Upper lobe of left lung (tissue), 6 donors: ENCODE measurements around the gene RPS29. TPM values are rescaled to one million over a fixed set of nuclear protein-coding genes. Genes with fewer than 3 reads are reported as not detected.
"Not testable (repeated sequence)": the region's sequence is repeated elsewhere in the genome, so short reads cannot be mapped to it uniquely, and the experiment has no call there.

Experiments used
- ATAC-seq, 2 donors: fragments of 200-7000 bp; cut with Tn5 transposase; one replicate each; pipeline ENCODE4 v1.9.1; 2022; ENCODE audit warnings: mild to moderate bottlenecking in 2 of 2, moderate library complexity in 2 of 2; ENCODE audit not compliant: low FRiP score in 2 of 2
- DNase-seq, 2 donors: peaks; one replicate each; pipeline ENCODE4 v3.0.0-alpha.2; 2019 to 2020
- H3K27ac ChIP-seq, 4 donors: fragments of 200-600 bp; sonication (generic); one replicate each; pipeline ENCODE4 v1.5.1; 2016 to 2019
- H3K27me3 ChIP-seq, 4 donors: fragments of 200-600 bp; sonication (generic); one replicate each; pipeline ENCODE4 v1.5.1; 2017 to 2019
- H3K36me3 ChIP-seq, 4 donors: fragments of 200-600 bp; sonication (generic); one replicate each; pipeline ENCODE4 v1.5.1; 2016 to 2019
- H3K4me1 ChIP-seq, 4 donors: fragments of 200-600 bp; sonication (generic); one replicate each; pipeline ENCODE4 v1.5.1; 2018 to 2019
- H3K4me3 ChIP-seq, 4 donors: fragments of 200-600 bp; sonication (generic); one replicate each; pipeline ENCODE4 v1.5.1; 2017 to 2019; ENCODE audit warnings: mild to moderate bottlenecking in 2 of 4, moderate library complexity in 1 of 4
- H3K9me3 ChIP-seq, 4 donors: fragments of 200-600 bp; sonication (generic); one replicate each; pipeline ENCODE4 v1.5.1; 2018 to 2019
- EP300 ChIP-seq, 4 donors: sonication (generic); formaldehyde crosslinking; IDR thresholded peaks; one replicate each; pipeline ENCODE4 v1.5.1; 2017; ENCODE audit warnings: antibody characterized with exemption in 4 of 4, control low read depth in 2 of 4
- POLR2A ChIP-seq, 4 donors: fragments of 450-650 bp; IDR thresholded peaks; one replicate each; pipeline ENCODE4 v1.5.1; 2016 to 2017; ENCODE audit warnings: antibody characterized with exemption in 4 of 4, mild to moderate bottlenecking in 2 of 4
- POLR2AphosphoS5 ChIP-seq, 2 donors: sonication (generic); formaldehyde crosslinking; IDR thresholded peaks; one replicate each; pipeline ENCODE4 v1.5.1; 2017; ENCODE audit warnings: antibody characterized with exemption in 2 of 2
- WGBS, 2 donors: methylation state at CpG; one replicate each; pipeline ENCODE4 v1.1.5; 2017 to 2018; 5-methylcytosine and 5-hydroxymethylcytosine counted together
- total RNA-seq, 6 donors: library from RNA; depleted of rRNA in 4 of 6; stranded (reverse); fragments of >200 nt in 4 of 6; gene quantifications; one replicate each; pipeline versions ENCODE4 v1.1.0 to v1.2.1, GENCODE V29; 2016 to 2021
- TF ChIP-seq, protein P1 (sequence below), 6 experiments: fragments of 450-650 bp in 4 of 6; fragments of 200-600 bp in 2 of 6; sonication (generic) in 2 of 6; IDR thresholded peaks; one replicate each; pipeline ENCODE4 v1.5.1; 2016 to 2019; ENCODE audit warnings: antibody characterized with exemption in 6 of 6
- donor health status: DM: no; HTN: no; CAD: no; lungs with moderate emphysema.
- donor health status: DM: no; HTN: yes; CAD: no; lungs with severe emphysema.

RPS29 gene
- total RNA-seq, 6 donors from 2014 or later: 308 to 5,471 (median 1,242) TPM

DNA sequence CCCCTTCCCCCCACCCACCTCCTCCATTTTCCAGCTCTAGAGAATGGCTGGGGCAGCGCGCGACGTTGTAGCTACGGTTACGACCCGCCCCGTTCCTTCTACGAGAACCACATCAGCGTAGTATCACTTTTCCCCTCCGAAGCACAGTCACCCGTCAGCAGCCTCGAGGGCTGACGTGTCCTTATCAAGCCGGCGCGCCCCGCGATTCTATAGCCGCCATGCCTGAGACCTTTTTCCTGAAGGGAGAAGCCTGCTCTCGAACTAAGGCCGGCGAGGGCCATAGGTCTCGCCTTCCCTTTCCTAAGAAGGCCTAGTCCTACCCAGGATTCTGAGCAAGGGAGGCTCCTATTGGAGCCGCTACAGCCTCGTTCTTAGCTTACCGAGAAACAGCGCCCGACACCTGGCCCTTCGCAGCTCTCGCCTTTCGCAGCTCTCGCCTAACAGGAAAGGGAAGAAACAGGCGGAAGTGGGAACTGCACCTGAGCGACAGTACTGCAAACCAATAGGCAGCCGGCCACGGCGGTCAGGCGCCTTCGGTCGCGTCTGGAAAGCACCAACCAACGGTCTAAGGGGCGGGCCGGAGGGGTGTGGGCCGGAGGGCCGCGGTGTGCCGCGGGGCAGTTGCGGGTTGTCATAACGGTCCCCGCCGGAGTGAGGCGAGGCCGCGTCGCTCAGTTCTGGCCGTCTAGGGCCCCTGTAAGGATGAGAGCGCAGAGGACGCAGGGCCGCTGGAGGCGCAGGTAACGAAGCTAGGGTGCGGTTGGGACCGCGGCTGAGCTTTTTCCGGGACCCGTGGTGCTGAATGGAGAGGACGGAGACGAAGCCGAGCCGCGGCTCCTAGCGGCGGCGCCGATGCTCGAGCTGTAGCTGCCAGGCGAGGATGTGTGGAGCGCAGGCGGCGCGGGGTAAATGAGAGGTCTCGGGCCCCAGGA lies 34.3 kb upstream of the RPS29 start, which contains the start of the genes MGAT2 and RPL36AL:
TSS of gene MGAT2 (plus strand) at position 618 of the 932 bp plus-strand sequence. CDS start 470 bp downstream, outside the sequence.
TSS of gene RPL36AL (minus strand) at position 445 of the 932 bp plus-strand sequence. CDS start 1,522 bp downstream, outside the sequence.
- Histone ChIP-seq H3K36me3 (peaks cover 4 to 24% (median 8%) of the 10 kb centered on the region in 4 donors), H3K27ac (peak within 1 kb of the TSS; percentile 91 to 97 (median 96)), H3K27me3 (no peaks in the 10 kb centered on the region), H3K4me1 (peaks cover 38 to 45% (median 39%) of the 10 kb centered on the region in 4 donors), H3K9me3 (no peaks in the 10 kb centered on the region), H3K4me3 (peak within 1 kb of the TSS; percentile 78 to 98 (median 88))
- peak; percentile 99 to 100 for ATAC-seq
- DNase-seq: peak; percentile 97 to 98
- TF ChIP-seq, protein P1, sequence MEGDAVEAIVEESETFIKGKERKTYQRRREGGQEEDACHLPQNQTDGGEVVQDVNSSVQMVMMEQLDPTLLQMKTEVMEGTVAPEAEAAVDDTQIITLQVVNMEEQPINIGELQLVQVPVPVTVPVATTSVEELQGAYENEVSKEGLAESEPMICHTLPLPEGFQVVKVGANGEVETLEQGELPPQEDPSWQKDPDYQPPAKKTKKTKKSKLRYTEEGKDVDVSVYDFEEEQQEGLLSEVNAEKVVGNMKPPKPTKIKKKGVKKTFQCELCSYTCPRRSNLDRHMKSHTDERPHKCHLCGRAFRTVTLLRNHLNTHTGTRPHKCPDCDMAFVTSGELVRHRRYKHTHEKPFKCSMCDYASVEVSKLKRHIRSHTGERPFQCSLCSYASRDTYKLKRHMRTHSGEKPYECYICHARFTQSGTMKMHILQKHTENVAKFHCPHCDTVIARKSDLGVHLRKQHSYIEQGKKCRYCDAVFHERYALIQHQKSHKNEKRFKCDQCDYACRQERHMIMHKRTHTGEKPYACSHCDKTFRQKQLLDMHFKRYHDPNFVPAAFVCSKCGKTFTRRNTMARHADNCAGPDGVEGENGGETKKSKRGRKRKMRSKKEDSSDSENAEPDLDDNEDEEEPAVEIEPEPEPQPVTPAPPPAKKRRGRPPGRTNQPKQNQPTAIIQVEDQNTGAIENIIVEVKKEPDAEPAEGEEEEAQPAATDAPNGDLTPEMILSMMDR (IDR thresholded peaks at IDR 0.05): peak in 5 of 6 experiments; percentile 24 to 69 (median 51)
- TF ChIP-seq POLR2AphosphoS5 (IDR thresholded peaks at IDR 0.05) (peak; percentile 98), EP300 (IDR thresholded peaks at IDR 0.05) (no peak), POLR2A (IDR thresholded peaks at IDR 0.05) (peak; percentile 85 to 98 (median 98))
- WGBS, 2 donors: 0 to 1% methylated on average over 40 to 78 of the region's 85 CpGs

DNA sequence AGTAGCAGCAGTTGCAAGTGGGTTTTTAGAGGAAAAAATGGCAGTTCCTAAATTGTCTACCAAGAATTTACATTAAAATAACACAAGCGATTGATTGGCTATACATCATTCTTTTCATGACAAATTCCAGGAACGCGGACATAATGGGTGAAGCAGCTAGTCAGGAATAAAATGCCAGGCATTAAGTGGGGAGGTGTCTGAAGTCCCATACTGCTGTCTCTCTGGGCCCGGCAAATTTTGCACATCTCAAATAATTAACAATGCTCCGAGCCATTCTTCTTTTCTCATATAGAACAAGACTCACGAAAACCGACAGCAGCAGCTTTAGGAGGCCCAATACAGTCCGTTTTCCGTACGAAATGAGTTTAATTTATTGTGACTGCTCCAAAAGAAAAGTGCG lies 33.5 kb upstream of the RPS29 start:
- DNase-seq (no peak), ATAC-seq (no peak)
- peaks cover 4 to 24% (median 8%) of the 10 kb centered on the region in 4 donors for H3K36me3 ChIP-seq
- TF ChIP-seq EP300 (IDR thresholded peaks at IDR 0.05): no peak
- TF ChIP-seq, protein P1 (IDR thresholded peaks at IDR 0.05): no peak
- TF ChIP-seq POLR2A (IDR thresholded peaks at IDR 0.05): no peak
- TF ChIP-seq POLR2AphosphoS5 (IDR thresholded peaks at IDR 0.05): no peak
- H3K27ac ChIP-seq: peak overlapping the region; percentile 91 to 97 (median 96)
- WGBS, 2 donors: 1% methylated on average over 11 of the region's 11 CpGs
- H3K4me3 ChIP-seq: peak overlapping the region; percentile 56 to 98 (median 88)
- no peaks in the 10 kb centered on the region for H3K27me3 ChIP-seq
- H3K9me3 ChIP-seq: no peaks in the 10 kb centered on the region
- H3K4me1 ChIP-seq: peaks cover 38 to 45% (median 39%) of the 10 kb centered on the region in 4 donors

DNA sequence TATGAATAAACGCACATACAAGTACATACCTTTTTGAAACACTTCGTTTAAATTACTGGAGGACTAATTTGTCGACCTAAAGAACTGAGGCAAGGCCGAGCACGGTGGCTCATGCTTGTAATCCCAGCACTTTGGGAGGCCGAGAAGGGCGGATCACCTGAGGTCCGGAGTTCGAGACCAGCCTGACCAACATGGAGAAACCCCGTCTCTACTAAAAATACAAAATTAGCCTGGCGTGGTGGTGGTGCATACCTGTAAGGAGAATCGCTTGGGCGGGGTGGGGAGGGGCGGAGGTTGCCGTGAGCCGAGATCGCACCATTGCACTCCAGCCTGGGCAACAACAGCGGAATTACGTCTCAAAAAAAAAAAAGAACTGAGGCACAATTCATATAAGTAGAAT lies 33.1 kb upstream of the RPS29 start:
- Histone ChIP-seq H3K36me3 (peaks cover 4 to 24% (median 8%) of the 10 kb centered on the region in 4 donors), H3K4me3 (peak overlapping the region; percentile 56 to 98 (median 88)), H3K4me1 (peaks cover 35 to 43% (median 39%) of the 10 kb centered on the region in 4 donors), H3K27ac (peak overlapping the region; percentile 91 to 97 (median 96))
- DNase-seq, ATAC-seq, H3K9me3 ChIP-seq, H3K27me3 ChIP-seq: not testable (repeated sequence)
- WGBS, 2 donors: 67 to 71% methylated on average over 19 of the region's 19 CpGs

DNA sequence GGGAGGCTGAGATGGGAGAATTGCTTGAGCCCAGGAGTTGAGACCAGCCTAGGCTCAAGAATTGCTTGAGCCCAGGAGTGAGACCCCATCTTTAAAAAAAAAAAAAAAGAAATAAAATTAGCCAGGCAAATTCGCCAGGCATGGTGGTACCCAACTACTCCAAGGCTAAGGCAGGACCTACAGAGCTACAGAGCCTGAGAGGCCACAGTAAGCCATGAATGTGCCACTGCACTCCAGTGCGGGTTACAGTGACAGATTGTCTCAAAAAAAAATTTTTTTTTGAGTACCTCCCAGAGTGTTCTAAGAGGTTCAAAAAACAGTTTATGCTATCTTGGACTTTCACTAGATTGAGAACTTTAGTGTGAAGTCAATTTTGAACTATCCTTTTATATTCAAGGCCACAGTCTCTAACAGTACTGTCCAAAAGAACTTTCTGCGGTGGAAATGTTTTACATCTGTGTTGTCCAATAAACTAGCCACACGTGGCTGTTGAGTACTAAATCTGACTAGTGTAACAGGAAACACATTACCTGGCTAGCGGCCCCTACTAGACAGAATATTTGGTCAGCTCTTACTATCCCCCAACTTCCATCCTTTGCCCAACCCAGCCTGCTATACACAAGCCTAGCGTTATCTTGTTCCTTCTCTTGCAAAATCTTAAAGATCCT lies 31.8 kb upstream of the RPS29 start:
- H3K36me3 ChIP-seq: peaks cover 4 to 24% (median 8%) of the 10 kb centered on the region in 4 donors
- H3K4me1 ChIP-seq: peaks cover 25 to 30% (median 29%) of the 10 kb centered on the region in 4 donors
- ATAC-seq (no peak), DNase-seq (no peak)
- no peak overlapping the region for H3K4me3 ChIP-seq
- no peak for TF ChIP-seq POLR2A (IDR thresholded peaks at IDR 0.05)
- TF ChIP-seq, protein P1 (IDR thresholded peaks at IDR 0.05): no peak
- no peak for TF ChIP-seq EP300 (IDR thresholded peaks at IDR 0.05)
- TF ChIP-seq POLR2AphosphoS5 (IDR thresholded peaks at IDR 0.05): no peak
- no peaks in the 10 kb centered on the region for H3K9me3 ChIP-seq
- WGBS, 2 donors: 83 to 84% methylated on average over 6 of the region's 6 CpGs
- H3K27me3 ChIP-seq: no peaks in the 10 kb centered on the region
- no peak overlapping the region for H3K27ac ChIP-seq

DNA sequence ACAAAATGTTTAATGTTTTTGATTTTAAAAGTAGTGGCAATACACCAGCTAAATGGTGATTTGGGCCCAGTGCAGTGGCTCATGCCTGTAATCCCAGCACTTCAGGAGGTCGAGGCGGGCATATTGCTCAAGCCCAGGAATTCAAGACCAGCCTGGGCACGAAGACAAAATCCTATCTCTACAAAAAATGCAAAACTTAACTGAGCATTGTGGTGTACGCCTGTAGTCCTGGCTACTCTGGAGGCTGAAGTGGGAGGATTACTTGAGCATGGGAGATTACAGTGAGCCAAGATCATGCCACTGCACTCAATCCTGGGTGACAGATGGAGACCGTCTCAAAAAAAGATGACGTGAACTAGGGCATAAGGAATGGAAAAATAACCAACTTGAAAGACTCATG lies 29.6 kb upstream of the RPS29 start:
- ATAC-seq (no peak), DNase-seq (no peak)
- Histone ChIP-seq H3K9me3 (no peaks in the 10 kb centered on the region), H3K36me3 (peaks cover 4 to 21% (median 8%) of the 10 kb centered on the region in 4 donors), H3K4me1 (peaks cover 11 to 14% (median 12%) of the 10 kb centered on the region in 4 donors), H3K27ac (no peak overlapping the region), H3K4me3 (no peak overlapping the region), H3K27me3 (no peaks in the 10 kb centered on the region)
- TF ChIP-seq EP300 (IDR thresholded peaks at IDR 0.05) (no peak), POLR2A (IDR thresholded peaks at IDR 0.05) (no peak), POLR2AphosphoS5 (IDR thresholded peaks at IDR 0.05) (no peak)
- WGBS, 2 donors: 92 to 93% methylated on average over 6 of the region's 6 CpGs
